Fibroblast of the conjunctiva (primary cell): Measurements from ENCODE around the gene EPN2.

ENCODE experiments used
- DNase-seq: peaks from one replicate; pipeline ENCODE4 v3.0.0-alpha.2; 2010; ENCODE audit warnings: low read depth

EPN2 gene

GRCh38 chr17:19239544-19239943, 2.4 kb downstream of the EPN2 start:
- no peak for DNase-seq

- no peak for DNase-seq
Measured at GRCh38 chr17:19242323-19242722, 5.2 kb downstream of the EPN2 start.

DNA sequence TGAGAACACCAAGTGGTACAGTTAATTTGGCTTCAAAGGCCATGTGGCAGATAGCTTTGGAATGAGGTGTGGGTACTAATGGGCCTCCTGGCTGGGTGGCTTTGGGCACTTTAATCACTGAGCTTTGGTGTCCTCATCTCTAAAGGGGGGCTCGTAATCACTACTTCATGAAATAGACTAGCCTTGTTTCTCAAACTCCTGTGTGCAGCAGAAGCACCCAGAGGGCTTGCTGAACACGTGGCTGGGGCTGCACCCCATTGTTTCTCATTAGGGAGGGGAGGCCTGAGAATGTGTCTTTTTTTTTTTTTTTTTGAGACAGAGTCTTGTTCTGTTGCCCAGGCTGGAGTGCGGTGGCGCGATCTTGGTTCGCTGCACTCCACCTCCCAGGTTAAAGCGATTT, 5.8 kb downstream of the EPN2 start:
- no peak for DNase-seq

GRCh38 chr17:19243838-19244237, 6.7 kb downstream of the EPN2 start:
- no peak for DNase-seq

- no peak for DNase-seq
Measured at GRCh38 chr17:19244357-19244756, 7.2 kb downstream of the EPN2 start.

GRCh38 chr17:19244781-19245180, 7.6 kb downstream of the EPN2 start:
- no peak for DNase-seq

GRCh38 chr17:19247473-19247872, 10.3 kb downstream of the EPN2 start:
- DNase-seq: no peak

GRCh38 chr17:19248151-19248927, 11.2 kb downstream of the EPN2 start:
- DNase-seq: no peak

- no peak for DNase-seq
Measured at GRCh38 chr17:19248928-19249574, 11.9 kb downstream of the EPN2 start.

GRCh38 chr17:19249681-19250080, 12.5 kb downstream of the EPN2 start:
- no peak for DNase-seq

GRCh38 chr17:19250421-19251173, 13.4 kb downstream of the EPN2 start:
- no peak for DNase-seq

DNA sequence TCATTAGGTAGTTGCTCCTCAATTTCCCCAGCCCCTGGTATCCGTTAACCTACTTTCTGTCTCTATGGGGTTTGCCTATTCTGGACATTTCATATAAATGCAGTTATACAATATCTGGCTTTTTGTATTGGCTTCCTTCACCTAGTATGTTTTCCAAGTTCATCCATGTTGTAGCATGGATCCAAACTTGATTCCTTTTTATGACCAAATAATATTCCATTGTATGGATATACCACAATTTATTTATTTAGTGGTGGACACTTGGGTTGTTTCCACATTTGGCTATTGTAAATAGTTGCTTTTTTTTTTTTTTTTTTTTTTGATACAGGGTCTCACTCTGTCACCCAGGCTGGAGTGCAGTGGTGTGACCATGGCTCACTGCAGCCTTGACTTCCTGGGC, 15.9 kb downstream of the EPN2 start:
- DNase-seq: no peak

DNA sequence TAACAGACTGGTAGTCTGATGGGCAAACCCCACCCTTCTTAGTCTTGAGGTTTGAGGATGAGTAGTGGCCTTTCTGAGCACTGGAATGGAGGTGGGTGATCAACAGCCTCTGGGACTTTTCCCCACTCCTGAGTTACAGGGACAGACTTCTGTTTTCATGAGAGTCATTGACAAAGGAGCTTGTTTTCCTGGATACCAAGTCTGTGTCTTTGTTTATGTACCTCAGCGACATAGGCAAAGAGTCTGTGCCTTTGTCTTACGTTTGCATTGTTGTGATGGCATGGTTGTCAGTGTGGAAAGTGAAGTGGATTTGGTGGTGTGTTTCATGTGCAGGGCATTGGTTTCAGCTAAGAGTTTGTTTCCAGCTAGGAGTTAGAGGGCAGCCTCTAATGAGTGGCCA, 17.5 kb downstream of the EPN2 start:
- no peak for DNase-seq

DNA sequence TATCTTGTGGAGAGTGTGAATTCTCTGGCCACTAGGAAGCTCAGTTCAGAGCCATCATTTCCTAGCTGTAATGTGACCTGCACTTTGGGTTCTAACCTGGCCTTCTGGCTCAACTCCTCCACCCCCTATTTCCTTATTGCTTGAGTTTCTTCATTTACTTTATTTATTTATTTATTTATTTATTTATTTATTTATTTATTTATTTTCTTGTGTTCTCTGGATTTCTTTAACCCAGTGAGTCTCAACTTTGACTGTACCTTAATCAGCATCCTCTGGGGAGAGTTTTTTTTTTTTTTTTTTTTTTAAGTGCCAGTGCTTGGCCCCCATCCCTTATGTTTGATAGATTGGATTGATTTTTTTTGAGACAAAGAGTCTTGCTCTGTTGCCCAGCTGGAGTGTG, 18.1 kb downstream of the EPN2 start:
- no peak for DNase-seq

- no peak for DNase-seq
Measured at GRCh38 chr17:19258371-19258770, 21.2 kb downstream of the EPN2 start.

DNA sequence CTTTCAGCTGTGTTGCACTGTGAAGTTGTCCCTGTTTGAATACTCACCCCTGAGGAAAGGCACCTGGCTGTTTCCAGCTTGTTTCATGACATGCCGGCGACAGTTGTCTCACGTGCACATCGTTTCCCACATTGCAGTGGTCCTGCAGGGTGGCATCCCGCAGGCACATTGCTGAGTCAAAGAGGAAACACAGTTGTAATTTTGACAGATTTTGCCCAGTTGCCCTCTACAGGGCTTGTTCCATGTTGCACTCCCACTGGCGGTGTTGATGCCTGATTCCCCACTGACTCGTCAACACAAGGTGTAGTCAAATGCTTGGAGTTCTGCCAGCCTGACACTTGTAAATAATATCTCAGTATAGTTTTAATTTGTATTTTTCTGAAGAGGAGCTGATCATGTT, 23.8 kb downstream of the EPN2 start:
- no peak for DNase-seq

DNA sequence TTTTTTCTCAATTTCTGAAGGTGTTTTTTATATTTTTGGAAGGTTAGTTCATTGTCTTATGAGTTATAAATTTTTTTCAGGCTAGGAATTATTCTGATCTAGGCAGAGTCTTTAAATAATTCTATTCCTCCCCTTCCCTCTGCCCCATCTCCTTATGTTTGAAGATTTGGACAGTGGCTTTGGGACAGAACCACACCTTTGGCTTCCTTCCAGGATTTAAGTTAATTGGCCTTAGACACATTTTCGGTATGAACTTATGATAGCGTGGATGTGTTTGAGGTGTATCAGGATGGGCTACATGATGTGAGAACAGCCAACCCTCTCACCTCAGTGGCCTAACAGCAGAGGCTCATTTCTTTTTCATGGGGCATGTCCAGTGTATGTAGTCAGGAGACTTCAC, 24.3 kb downstream of the EPN2 start:
- DNase-seq: no peak

DNA sequence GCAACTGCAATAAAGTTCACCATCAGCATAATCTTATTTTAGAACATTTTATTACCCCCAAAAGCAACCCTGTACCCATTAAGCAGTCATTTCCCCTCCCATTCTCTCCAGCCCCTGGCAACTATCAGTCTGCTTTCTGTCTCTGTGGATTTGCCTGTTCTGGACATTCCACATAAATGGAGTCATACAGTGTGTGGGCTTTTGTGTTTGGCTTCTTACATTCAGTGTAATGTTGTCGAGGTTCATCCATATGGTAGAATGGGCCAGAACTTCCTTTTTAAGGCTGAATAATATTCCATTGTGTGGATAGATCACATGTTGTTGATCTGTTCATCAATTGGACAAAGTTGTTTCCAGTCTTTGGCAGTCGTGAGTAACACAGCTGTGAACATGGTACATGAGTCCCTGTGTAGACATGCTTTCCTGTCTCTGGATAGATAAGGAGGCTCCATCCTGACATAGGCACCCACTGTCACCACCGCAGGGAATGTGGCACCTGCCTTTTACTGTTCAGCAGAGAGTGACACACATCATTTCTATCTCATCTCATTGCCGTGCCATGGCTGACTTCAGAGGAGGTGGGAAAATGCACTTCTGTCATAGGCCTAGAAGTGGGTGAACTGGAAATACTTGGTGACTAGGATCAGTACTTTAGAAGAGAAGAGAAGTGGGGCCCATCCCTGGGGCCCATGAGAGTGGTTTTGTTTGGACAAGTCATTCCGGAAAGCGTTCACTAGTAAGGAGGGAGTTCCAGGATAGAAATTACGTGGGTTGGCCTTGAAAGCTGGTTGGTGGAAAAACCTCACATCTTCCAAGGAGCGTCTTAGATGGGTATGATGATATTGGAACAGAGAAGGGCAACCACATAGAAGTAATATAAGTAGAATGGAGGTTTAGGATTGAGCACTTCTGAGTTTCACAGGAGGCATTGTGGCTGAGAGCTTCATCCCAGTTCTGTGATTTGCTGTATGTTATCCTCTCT, 25.8 kb downstream of the EPN2 start:
- DNase-seq: no peak

- DNase-seq: no peak
Measured at GRCh38 chr17:19263641-19264051, 26.5 kb downstream of the EPN2 start.

- DNase-seq: no peak
Measured at GRCh38 chr17:19264268-19264667, 27.1 kb downstream of the EPN2 start.

DNA sequence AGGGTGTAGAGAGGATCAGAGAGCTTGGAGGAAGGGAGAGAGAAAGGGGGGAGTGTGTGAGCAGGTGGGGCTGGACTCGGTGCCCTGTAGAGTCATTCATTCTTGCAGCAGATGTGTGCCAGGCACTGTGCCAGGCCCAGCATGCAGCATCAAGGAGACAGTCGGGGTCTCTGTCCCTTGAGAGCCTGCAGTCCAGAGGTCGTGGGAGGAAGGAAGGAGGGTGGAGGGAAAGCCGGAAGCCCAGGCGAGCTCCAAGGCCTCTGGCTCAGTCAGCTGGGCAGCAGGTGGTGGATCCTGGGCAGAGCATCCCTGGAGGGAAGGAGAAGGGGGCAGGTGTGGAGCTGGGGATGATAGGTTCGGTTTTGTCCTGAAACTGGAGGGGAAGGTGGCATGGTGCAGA, 27.5 kb downstream of the EPN2 start:
- DNase-seq: no peak

DNA sequence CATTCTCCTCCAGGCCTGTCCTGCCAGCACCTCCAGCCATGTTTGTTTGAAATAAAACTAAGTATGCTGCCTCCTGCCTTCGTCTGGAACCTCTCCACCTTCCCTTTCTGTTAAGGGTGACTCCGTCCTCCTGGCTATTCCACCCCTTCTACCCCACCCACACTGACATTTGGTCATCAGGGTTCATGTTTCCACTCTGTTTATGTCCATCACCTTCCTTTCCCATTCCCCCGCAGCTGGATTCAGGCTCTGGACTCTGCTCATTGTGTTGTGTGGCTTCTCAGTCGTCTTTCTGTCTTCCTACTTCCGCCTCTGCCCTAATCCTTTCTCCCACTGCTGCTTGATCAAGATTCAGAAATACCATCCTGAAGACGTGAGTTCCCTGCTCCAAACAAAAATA, 28.6 kb downstream of the EPN2 start:
- no peak for DNase-seq
